D721Med (cell line): ENCODE measurements around the gene TTC23.

Experiments
- DNase-seq: peaks from one replicate; pipeline ENCODE4 v3.0.0; 2011; ENCODE audit warnings: low spot score; ENCODE audit not compliant: insufficient read length
- FAIRE-seq: peaks from 2 replicates; lab custom pipeline; 2011; peaks lifted over from hg19 to GRCh38; lab: Jason Lieb, UNC
- TF ChIP-seq, protein P1 (sequence below): IDR thresholded peaks from 2 replicates; pipeline ENCODE4 v1.5.1; 2012; ENCODE audit warnings: mild to moderate bottlenecking, control low read depth; ENCODE audit not compliant: insufficient read depth; ENCODE audit errors: missing control alignments

TTC23 gene

DNA sequence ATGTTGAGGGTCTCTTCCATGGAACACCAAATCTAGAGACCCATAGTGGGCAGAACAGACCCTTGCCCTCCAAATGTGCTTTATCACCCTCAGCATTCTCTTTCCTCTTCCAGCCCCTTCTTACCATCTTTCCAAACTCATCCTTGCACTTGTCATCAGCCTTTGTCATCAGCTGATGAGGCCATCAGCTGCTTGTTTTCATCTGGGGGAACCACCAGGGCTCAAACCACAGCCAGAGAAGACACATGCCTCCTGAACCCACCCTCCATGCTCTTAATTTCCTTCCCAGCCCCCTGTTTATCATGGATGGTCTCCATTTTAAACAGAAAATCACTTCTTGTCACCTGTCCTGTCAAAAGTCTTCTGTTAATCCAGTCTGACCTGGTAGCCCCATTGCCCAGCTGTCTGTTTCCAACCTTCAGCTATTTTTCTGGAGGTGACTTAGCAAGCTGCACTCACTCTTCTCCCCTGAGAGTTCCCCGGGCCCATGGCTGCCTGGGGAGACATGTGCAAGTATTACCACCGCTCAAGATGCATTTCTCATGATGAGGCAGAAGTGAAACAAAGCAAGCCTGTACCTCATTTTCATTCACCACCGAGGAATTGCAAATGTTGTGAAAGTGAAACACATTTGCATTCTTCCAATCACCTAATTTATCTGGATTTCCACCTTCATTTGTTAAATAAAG is 159.2 kb downstream of the TTC23 start:
- FAIRE-seq (no peak), DNase-seq (no peak)
- TF ChIP-seq, protein P1, sequence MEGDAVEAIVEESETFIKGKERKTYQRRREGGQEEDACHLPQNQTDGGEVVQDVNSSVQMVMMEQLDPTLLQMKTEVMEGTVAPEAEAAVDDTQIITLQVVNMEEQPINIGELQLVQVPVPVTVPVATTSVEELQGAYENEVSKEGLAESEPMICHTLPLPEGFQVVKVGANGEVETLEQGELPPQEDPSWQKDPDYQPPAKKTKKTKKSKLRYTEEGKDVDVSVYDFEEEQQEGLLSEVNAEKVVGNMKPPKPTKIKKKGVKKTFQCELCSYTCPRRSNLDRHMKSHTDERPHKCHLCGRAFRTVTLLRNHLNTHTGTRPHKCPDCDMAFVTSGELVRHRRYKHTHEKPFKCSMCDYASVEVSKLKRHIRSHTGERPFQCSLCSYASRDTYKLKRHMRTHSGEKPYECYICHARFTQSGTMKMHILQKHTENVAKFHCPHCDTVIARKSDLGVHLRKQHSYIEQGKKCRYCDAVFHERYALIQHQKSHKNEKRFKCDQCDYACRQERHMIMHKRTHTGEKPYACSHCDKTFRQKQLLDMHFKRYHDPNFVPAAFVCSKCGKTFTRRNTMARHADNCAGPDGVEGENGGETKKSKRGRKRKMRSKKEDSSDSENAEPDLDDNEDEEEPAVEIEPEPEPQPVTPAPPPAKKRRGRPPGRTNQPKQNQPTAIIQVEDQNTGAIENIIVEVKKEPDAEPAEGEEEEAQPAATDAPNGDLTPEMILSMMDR, result no peak

DNA sequence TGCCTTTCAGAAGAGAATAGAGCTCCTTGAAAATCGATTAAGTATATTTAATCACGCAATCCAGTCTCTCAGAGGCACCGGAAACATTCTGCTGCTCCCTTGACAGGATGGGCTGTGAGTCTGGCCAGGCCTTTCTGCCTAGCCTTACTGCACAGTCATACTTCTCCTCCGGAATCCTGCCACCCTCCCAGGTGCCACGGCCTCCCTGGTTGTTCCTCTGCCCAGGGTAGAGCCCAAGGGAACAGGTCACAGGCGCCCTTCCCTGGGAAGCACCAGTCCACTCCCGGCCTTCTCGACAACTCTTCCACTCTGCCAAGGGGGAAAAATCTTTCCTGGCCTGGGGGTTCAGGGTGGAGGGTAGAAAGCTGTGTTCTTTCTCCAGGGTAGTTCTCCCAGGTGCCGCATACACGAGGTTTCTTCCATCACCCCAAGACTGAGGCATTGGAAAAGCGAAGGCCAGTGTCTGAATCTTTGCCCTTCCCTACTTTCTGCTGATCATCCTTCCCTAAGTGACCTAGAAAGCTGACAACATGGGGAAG is 161.9 kb downstream of the TTC23 start:
- TF ChIP-seq, protein P1, result no peak
- FAIRE-seq (no peak), DNase-seq (no peak)

DNA sequence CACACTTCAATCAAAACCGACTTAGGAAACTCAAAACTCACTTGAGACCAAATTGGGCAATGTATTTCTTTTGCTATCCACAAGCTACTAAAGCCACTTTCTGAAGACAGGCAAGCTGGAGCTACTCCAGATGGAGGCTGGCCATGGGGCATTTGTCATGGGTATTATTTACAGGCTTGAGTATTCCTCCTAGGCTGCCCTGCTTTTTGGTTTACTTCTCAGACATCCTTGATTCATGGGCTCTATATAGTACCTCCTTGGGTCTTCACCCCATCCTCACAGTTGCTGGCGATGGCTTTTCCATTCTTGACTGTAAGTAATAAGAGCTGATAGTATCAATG is 163.1 kb downstream of the TTC23 start:
- TF ChIP-seq, protein P1, result no peak
- FAIRE-seq (no peak), DNase-seq (no peak)
